ENCODE data around the gene USP17L10. TPM values are rescaled to one million over a fixed set of nuclear protein-coding genes. Genes with fewer than 3 reads are reported as not detected.
"Not testable (repeated sequence)": the region's sequence is repeated elsewhere in the genome, so short reads cannot be mapped to it uniquely, and the experiment has no call there.

The USP17L10 gene
- total and polyA plus RNA-seq, 7 donors: not detected

GRCh38 chr4:9253078-9253477 is 42.6 kb downstream of the USP17L10 start, which contains the start of gene USP17L19:
Gene USP17L19, plus strand, starts transcription at chr4:9253378. Its CDS starts 0 bp downstream, at chr4:9253378.
- intact Hi-C loops (cut with DNase I); DNase-seq; H3K27ac ChIP-seq; H3K36me3 ChIP-seq; H3K9me3 ChIP-seq; H3K4me3 ChIP-seq; H3K27me3 ChIP-seq; H3K4me1 ChIP-seq: not testable (repeated sequence)
- WGBS, 2 donors: no CpG with 5 or more reads among the region's 13 CpGs

GRCh38 chr4:9257824-9258223 is 47.4 kb downstream of the USP17L10 start, which contains the start of gene USP17L20:
Gene USP17L20, plus strand, starts transcription at chr4:9258124. Its CDS starts 0 bp downstream, at chr4:9258124.
- no CpG with 5 or more reads among the region's 15 CpGs for WGBS, 2 donors
- H3K4me3 ChIP-seq; intact Hi-C loops (cut with DNase I); H3K4me1 ChIP-seq; DNase-seq; H3K9me3 ChIP-seq; H3K27ac ChIP-seq; H3K27me3 ChIP-seq; H3K36me3 ChIP-seq: not testable (repeated sequence)

Other genes starting within 250 kb of the USP17L10 start
- not detected for gene FAM90A26, start 40.2 kb upstream of the USP17L10 start, total RNA-seq
- not detected for gene FAM90A26, start 40.2 kb upstream of the USP17L10 start, polyA plus RNA-seq
- gene USP17L11, start 4.7 kb downstream of the USP17L10 start, total RNA-seq: not detected
- gene USP17L11, start 4.7 kb downstream of the USP17L10 start, polyA plus RNA-seq: not detected
- not detected for gene USP17L12, start 9.5 kb downstream of the USP17L10 start, total RNA-seq
- gene USP17L12, start 9.5 kb downstream of the USP17L10 start, polyA plus RNA-seq: not detected
- gene USP17L13, start 14.2 kb downstream of the USP17L10 start, total RNA-seq: not detected
- gene USP17L13, start 14.2 kb downstream of the USP17L10 start, polyA plus RNA-seq: not detected
- gene USP17L15, start 23.7 kb downstream of the USP17L10 start, total RNA-seq: not detected
- gene USP17L15, start 23.7 kb downstream of the USP17L10 start, polyA plus RNA-seq: not detected
- gene USP17L17, start 33.2 kb downstream of the USP17L10 start, total RNA-seq: not detected
- not detected for gene USP17L17, start 33.2 kb downstream of the USP17L10 start, polyA plus RNA-seq
- gene USP17L18, start 38.0 kb downstream of the USP17L10 start, total RNA-seq: not detected
- gene USP17L18, start 38.0 kb downstream of the USP17L10 start, polyA plus RNA-seq: not detected
- not detected for gene USP17L19, start 42.7 kb downstream of the USP17L10 start, total RNA-seq
- gene USP17L19, start 42.7 kb downstream of the USP17L10 start, polyA plus RNA-seq: not detected
- gene USP17L20, start 47.5 kb downstream of the USP17L10 start, total RNA-seq: not detected
- gene USP17L20, start 47.5 kb downstream of the USP17L10 start, polyA plus RNA-seq: not detected
- gene USP17L21, start 52.2 kb downstream of the USP17L10 start, total RNA-seq: not detected
- not detected for gene USP17L21, start 52.2 kb downstream of the USP17L10 start, polyA plus RNA-seq
- not detected for gene USP17L22, start 57.0 kb downstream of the USP17L10 start, total RNA-seq
- gene USP17L22, start 57.0 kb downstream of the USP17L10 start, polyA plus RNA-seq: not detected
- not detected for gene USP17L24, start 114.5 kb downstream of the USP17L10 start, total RNA-seq
- gene USP17L24, start 114.5 kb downstream of the USP17L10 start, polyA plus RNA-seq: not detected
- gene USP17L25, start 119.3 kb downstream of the USP17L10 start, total RNA-seq: not detected
- gene USP17L25, start 119.3 kb downstream of the USP17L10 start, polyA plus RNA-seq: not detected
- not detected for gene USP17L26, start 124.0 kb downstream of the USP17L10 start, total RNA-seq
- gene USP17L26, start 124.0 kb downstream of the USP17L10 start, polyA plus RNA-seq: not detected
- not detected for gene USP17L5, start 128.7 kb downstream of the USP17L10 start, total RNA-seq
- not detected for gene USP17L5, start 128.7 kb downstream of the USP17L10 start, polyA plus RNA-seq
- not detected for gene USP17L27, start 133.5 kb downstream of the USP17L10 start, total RNA-seq
- not detected for gene USP17L27, start 133.5 kb downstream of the USP17L10 start, polyA plus RNA-seq
- gene USP17L28, start 138.2 kb downstream of the USP17L10 start, total RNA-seq: not detected
- gene USP17L28, start 138.2 kb downstream of the USP17L10 start, polyA plus RNA-seq: not detected
- not detected for gene USP17L29, start 143.0 kb downstream of the USP17L10 start, total RNA-seq
- gene USP17L29, start 143.0 kb downstream of the USP17L10 start, polyA plus RNA-seq: not detected
- not detected for gene USP17L30, start 152.5 kb downstream of the USP17L10 start, total RNA-seq
- not detected for gene USP17L30, start 152.5 kb downstream of the USP17L10 start, polyA plus RNA-seq
- not detected for gene DEFB131A, start 233.8 kb downstream of the USP17L10 start, total RNA-seq
- not detected for gene DEFB131A, start 233.8 kb downstream of the USP17L10 start, polyA plus RNA-seq

Data from sigmoid colon (tissue), 7 donors.